Activated CD4-positive, alpha-beta T cell treated with anti-CD3 and anti-CD28 coated beads for 4 hours (primary cell): ENCODE measurements around the gene RAPGEF5.

Source experiments
- DNase-seq, 2 donors: peaks; one replicate each; pipeline ENCODE4 v3.0.0-alpha.2; 2020

The RAPGEF5 gene

GRCh38 chr7:22346383-22347107 lies 10.4 kb downstream of the RAPGEF5 start:
- DNase-seq = no peak

GRCh38 chr7:22344655-22345054 lies 12.3 kb downstream of the RAPGEF5 start:
- no peak for DNase-seq

- DNase-seq = no peak
These were observed 13.3 kb downstream of the RAPGEF5 start for GRCh38 chr7:22343612-22344011.

GRCh38 chr7:22343071-22343470 lies 13.9 kb downstream of the RAPGEF5 start:
- DNase-seq = no peak

- no peak for DNase-seq
These were observed 17.1 kb downstream of the RAPGEF5 start for GRCh38 chr7:22339725-22340390.

GRCh38 chr7:22338877-22339276 lies 18.1 kb downstream of the RAPGEF5 start:
- DNase-seq = no peak

- no peak for DNase-seq
These were observed 18.5 kb downstream of the RAPGEF5 start for GRCh38 chr7:22338411-22338810.

GRCh38 chr7:22333680-22334141 lies 23.2 kb downstream of the RAPGEF5 start:
- no peak for DNase-seq

GRCh38 chr7:22332461-22332870 lies 24.5 kb downstream of the RAPGEF5 start:
- DNase-seq = no peak

- no peak for DNase-seq
These were observed 25.2 kb downstream of the RAPGEF5 start for GRCh38 chr7:22331704-22332103.

GRCh38 chr7:22330903-22331302 lies 26.1 kb downstream of the RAPGEF5 start:
- no peak for DNase-seq

- no peak for DNase-seq
These were observed 27.0 kb downstream of the RAPGEF5 start for GRCh38 chr7:22329816-22330524.

GRCh38 chr7:22326181-22326580 lies 30.8 kb downstream of the RAPGEF5 start:
- DNase-seq = no peak

- no peak for DNase-seq
These were observed 31.3 kb downstream of the RAPGEF5 start for GRCh38 chr7:22325671-22326070.

GRCh38 chr7:22323714-22324113 lies 33.2 kb downstream of the RAPGEF5 start:
- DNase-seq = no peak

GRCh38 chr7:22320416-22320815 lies 36.5 kb downstream of the RAPGEF5 start:
- no peak for DNase-seq

GRCh38 chr7:22319424-22320403 lies 37.2 kb downstream of the RAPGEF5 start:
- DNase-seq = no peak

GRCh38 chr7:22318376-22318775 lies 38.6 kb downstream of the RAPGEF5 start:
- DNase-seq = no peak

GRCh38 chr7:22317632-22318031 lies 39.3 kb downstream of the RAPGEF5 start:
- no peak for DNase-seq

GRCh38 chr7:22316914-22317313 lies 40.0 kb downstream of the RAPGEF5 start:
- no peak for DNase-seq

- DNase-seq = no peak
These were observed 49.1 kb downstream of the RAPGEF5 start for GRCh38 chr7:22307816-22308215.

GRCh38 chr7:22305706-22306105 lies 51.2 kb downstream of the RAPGEF5 start:
- no peak for DNase-seq
